ENCODE results near the gene PTGER1. TPM values are rescaled to one million over a fixed set of nuclear protein-coding genes. Genes with fewer than 3 reads are reported as not detected.

Gene PTGER1
- polyA plus RNA-seq, 1 donor (not counting 4 experiments of a cell fraction or from before 2014, with no cell fraction given), result not detected

- no peak for FAIRE-seq
- no peaks in the 10 kb centered on the region for H3K79me2 ChIP-seq (ENCODE audit: control insufficient read depth, insufficient read depth, low read length)
Observed at GRCh38 chr19:14437578-14438140, 37.5 kb downstream of the PTGER1 start.

GRCh38 chr19:14435320-14436050, 39.7 kb downstream of the PTGER1 start:
- H3K79me2 ChIP-seq (ENCODE audit: control insufficient read depth, insufficient read depth, low read length), result no peaks in the 10 kb centered on the region
- no peak overlapping the region for H3K27ac ChIP-seq (ENCODE audit: control insufficient read depth, insufficient read depth, low read length)
- H3K4me2 ChIP-seq (ENCODE audit: control insufficient read depth, extremely low read depth, insufficient read depth, low read depth, low read length), result no peak overlapping the region
- H3K9me1 ChIP-seq (ENCODE audit: control insufficient read depth, extremely low read depth, insufficient read depth, low read length), result no peaks in the 10 kb centered on the region
- no peaks in the 10 kb centered on the region for H3K36me3 ChIP-seq (ENCODE audit: control insufficient read depth in 2 of 2, extremely low read depth in 1 of 2, insufficient read depth in 2 of 2, low read length in 2 of 2)
- H3K9me3 ChIP-seq (ENCODE audit: control insufficient read depth, low read depth, low read length), result no peaks in the 10 kb centered on the region
- no peak for FAIRE-seq
- TF ChIP-seq CTCF (optimal IDR thresholded peaks at IDR 0.05 in 1 of 3, IDR thresholded peaks at IDR 0.05 in 1 of 3, conservative IDR thresholded peaks at IDR 0.05 in 1 of 3; ENCODE audit: extremely low read depth in 1 of 3, insufficient read depth in 2 of 3, low read length in 3 of 3), result no peak
- no peak for TF ChIP-seq EZH2 (IDR thresholded peaks at IDR 0.05; ENCODE audit: low read length)
- H4K20me1 ChIP-seq (ENCODE audit: control insufficient read depth, extremely low read depth, insufficient read depth, low read length), result no peaks in the 10 kb centered on the region
- no peaks in the 10 kb centered on the region for H3K4me1 ChIP-seq (ENCODE audit: control insufficient read depth, extremely low read depth, insufficient read depth, low read length)
- no peak overlapping the region for H3K9ac ChIP-seq (ENCODE audit: control insufficient read depth, extremely low read depth, insufficient read depth, low read length)
- no peak for DNase-seq (ENCODE audit: low read depth, low spot score)
- no peak overlapping the region for H3K4me3 ChIP-seq (ENCODE audit: control insufficient read depth in 2 of 3, extremely low read depth in 1 of 3, insufficient read depth in 2 of 3, low read depth in 1 of 3, low read length in 3 of 3)
- H2AFZ ChIP-seq (ENCODE audit: control insufficient read depth, low read length), result no peak overlapping the region
- dilution Hi-C loops (cut with MboI; ENCODE audit: extremely low pct_ligation_motif_present, low sequenced_read_pairs), result no loop called here
- H3K27me3 ChIP-seq (ENCODE audit: control insufficient read depth, extremely low read depth, insufficient read depth, low read length), result peaks cover 23% of the 10 kb centered on the region

More at GRCh38 chr19:14437578-14438140, 37.5 kb downstream of the PTGER1 start:
- no peaks in the 10 kb centered on the region for H3K9me3 ChIP-seq (ENCODE audit: control insufficient read depth, low read depth, low read length)
- H3K9ac ChIP-seq (ENCODE audit: control insufficient read depth, extremely low read depth, insufficient read depth, low read length), result no peak overlapping the region
- no peaks in the 10 kb centered on the region for H3K36me3 ChIP-seq (ENCODE audit: control insufficient read depth in 2 of 2, extremely low read depth in 1 of 2, insufficient read depth in 2 of 2, low read length in 2 of 2)
- H3K4me2 ChIP-seq (ENCODE audit: control insufficient read depth, extremely low read depth, insufficient read depth, low read depth, low read length), result no peak overlapping the region
- dilution Hi-C loops (cut with MboI; ENCODE audit: extremely low pct_ligation_motif_present, low sequenced_read_pairs), result no loop called here
- H4K20me1 ChIP-seq (ENCODE audit: control insufficient read depth, extremely low read depth, insufficient read depth, low read length), result no peaks in the 10 kb centered on the region
- peaks cover 13% of the 10 kb centered on the region for H3K27me3 ChIP-seq (ENCODE audit: control insufficient read depth, extremely low read depth, insufficient read depth, low read length)
- H2AFZ ChIP-seq (ENCODE audit: control insufficient read depth, low read length), result no peak overlapping the region
- H3K4me1 ChIP-seq (ENCODE audit: control insufficient read depth, extremely low read depth, insufficient read depth, low read length), result no peaks in the 10 kb centered on the region
- no peak for DNase-seq (ENCODE audit: low read depth, low spot score)
- no peaks in the 10 kb centered on the region for H3K9me1 ChIP-seq (ENCODE audit: control insufficient read depth, extremely low read depth, insufficient read depth, low read length)
- H3K4me3 ChIP-seq (ENCODE audit: control insufficient read depth in 2 of 3, extremely low read depth in 1 of 3, insufficient read depth in 2 of 3, low read depth in 1 of 3, low read length in 3 of 3), result no peak overlapping the region
- no peak for TF ChIP-seq CTCF (optimal IDR thresholded peaks at IDR 0.05 in 1 of 3, IDR thresholded peaks at IDR 0.05 in 1 of 3, conservative IDR thresholded peaks at IDR 0.05 in 1 of 3; ENCODE audit: extremely low read depth in 1 of 3, insufficient read depth in 2 of 3, low read length in 3 of 3)
- no peak overlapping the region for H3K27ac ChIP-seq (ENCODE audit: control insufficient read depth, insufficient read depth, low read length)

All from keratinocyte (primary cell).